A549 (cell line): ENCODE data around the gene DNAJA3. TPM values are rescaled to one million over a fixed set of nuclear protein-coding genes. Genes with fewer than 3 reads are reported as not detected.

ENCODE experiments used
- ATAC-seq, 2 experiments: fragments of 200-7000 bp in 1 of 2; fragments of >200 bp in 1 of 2; cut with Nextera tagmentation in 1 of 2; cut with Tn5 transposase in 1 of 2; 3 replicates each; pipeline versions ENCODE4 v1.8.0 to v1.9.1; 2018 to 2020; ENCODE audit warnings: mild to moderate bottlenecking in 1 of 2, moderate library complexity in 1 of 2
- CTCF ChIA-PET: fragments of 300-600 bp; sonication (Branson Sonifier 250); formaldehyde crosslinking; extraction: SDS; loops from one replicate; lab custom pipeline; 2021; ENCODE audit warnings: antibody characterized with exemption, inconsistent platforms; lab: Yijun Ruan, JAX
- POLR2A ChIA-PET: fragments of 350-600 bp; formaldehyde crosslinking; extraction: SDS; loops from one replicate; lab custom pipeline; 2021; ENCODE audit warnings: antibody characterized with exemption, inconsistent platforms; lab: Yijun Ruan, JAX
- DNase-seq, 2 experiments: peaks; one replicate each; pipeline versions ENCODE4 v3.0.0 to v3.0.0-alpha.2; 2011 to 2016; ENCODE audit warnings: low read depth in 1 of 2, low spot score in 1 of 2
- FAIRE-seq: peaks from 2 replicates; lab custom pipeline; 2011; peaks lifted over from hg19 to GRCh38; lab: Jason Lieb, UNC
- H3K27ac ChIP-seq, 2 experiments: fragments of >200 bp; sonication (Bioruptor Twin); formaldehyde crosslinking; 3 replicates each; pipeline ENCODE4 v1.5.1; 2016 to 2017
- H3K4me1 ChIP-seq: fragments of >200 bp; sonication (Bioruptor Twin); formaldehyde crosslinking; 3 replicates; pipeline ENCODE4 v1.6.1; 2016
- H3K4me2 ChIP-seq: fragments of >200 bp; sonication (Bioruptor Twin); formaldehyde crosslinking; 3 replicates; pipeline ENCODE4 v1.6.1; 2016
- H3K4me3 ChIP-seq: fragments of >200 bp; sonication (Bioruptor Twin); formaldehyde crosslinking; 3 replicates; pipeline ENCODE4 v1.5.1; 2016
- H3K9me3 ChIP-seq: fragments of >200 bp; sonication (Bioruptor Twin); formaldehyde crosslinking; 3 replicates; pipeline ENCODE4 v1.6.1; 2016
- CHD2 ChIP-seq: fragments of 150-350 bp; IDR thresholded peaks from 2 replicates; pipeline ENCODE4 v1.6.1; 2014; ENCODE audit warnings: low read length; ENCODE audit not compliant: partially characterized antibody
- CHD4 ChIP-seq: fragments of 200-600 bp; sonication (generic); IDR thresholded peaks from 2 replicates; pipeline ENCODE4 v1.6.1; 2016; ENCODE audit warnings: antibody characterized with exemption, mild to moderate bottlenecking, borderline replicate concordance
- CTCF ChIP-seq: fragments of >200 bp; sonication (Bioruptor Twin); formaldehyde crosslinking; IDR thresholded peaks from 3 replicates; pipeline ENCODE4 v1.5.1; 2016
- EHF ChIP-seq: fragments of 250-450 bp; sonication (Bioruptor Pico); IDR thresholded peaks from 2 replicates; pipeline ENCODE4 v1.5.0; 2020; ENCODE audit warnings: mild to moderate bottlenecking
- ESRRA ChIP-seq: fragments of 150-350 bp; IDR thresholded peaks from 2 replicates; pipeline ENCODE4 v1.6.1; 2014; ENCODE audit warnings: mild to moderate bottlenecking, low read length, borderline replicate concordance
- FOSB ChIP-seq: fragments of 250-450 bp; sonication (Bioruptor Pico); IDR thresholded peaks from 2 replicates; pipeline ENCODE4 v1.5.0; 2020; ENCODE audit warnings: mild to moderate bottlenecking, moderate library complexity
- HES2 ChIP-seq: fragments of >200 bp; sonication (Bioruptor Twin); formaldehyde crosslinking; IDR thresholded peaks from 2 replicates; pipeline ENCODE4 v1.6.1; 2016
- HEYL ChIP-seq: fragments of 250-450 bp; sonication (Bioruptor Pico); IDR thresholded peaks from 2 replicates; pipeline ENCODE4 v1.8.0; 2021; ENCODE audit warnings: mild to moderate bottlenecking, moderate library complexity
- HMGXB4 ChIP-seq: fragments of 250-450 bp; sonication (Bioruptor Pico); IDR thresholded peaks from 2 replicates; pipeline ENCODE4 v1.5.0; 2021; ENCODE audit warnings: mild to moderate bottlenecking, moderate library complexity, borderline replicate concordance
- HOXB13 ChIP-seq: fragments of 250-450 bp; sonication (Bioruptor Pico); IDR thresholded peaks from 2 replicates; pipeline ENCODE4 v1.5.0; 2020; ENCODE audit warnings: low read depth, mild to moderate bottlenecking, moderate library complexity
- HOXB5 ChIP-seq: fragments of 250-450 bp; sonication (Bioruptor Pico); IDR thresholded peaks from 2 replicates; pipeline ENCODE4 v1.5.0; 2020; ENCODE audit warnings: mild to moderate bottlenecking, moderate library complexity
- JUNB ChIP-seq: fragments of >200 bp; sonication (Bioruptor Twin); formaldehyde crosslinking; IDR thresholded peaks from 2 replicates; pipeline ENCODE4 v1.6.1; 2016
- KDM1A ChIP-seq: fragments of 200-600 bp; sonication (generic); IDR thresholded peaks from 2 replicates; pipeline ENCODE4 v1.6.1; 2016; ENCODE audit warnings: low read depth, mild to moderate bottlenecking
- KDM5A ChIP-seq: fragments of 200-600 bp; sonication (generic); IDR thresholded peaks from 2 replicates; pipeline ENCODE4 v1.6.1; 2016; ENCODE audit warnings: antibody characterized with exemption, mild to moderate bottlenecking
- MAX ChIP-seq: IDR thresholded peaks from 2 replicates; pipeline ENCODE4 v1.6.1; 2012
- NFE2L2 ChIP-seq: fragments of 150-350 bp; conservative IDR thresholded peaks from 2 replicates; pipeline ENCODE4 v1.6.1; 2014; ENCODE audit warnings: low read length
- PBX3 ChIP-seq: IDR thresholded peaks from 2 replicates; pipeline ENCODE4 v1.6.1; 2012
- POLR2A ChIP-seq: IDR thresholded peaks from 2 replicates; pipeline ENCODE4 v1.6.1; 2012; ENCODE audit warnings: mild to moderate bottlenecking, low read length
- REST ChIP-seq: fragments of 200-600 bp; sonication (generic); IDR thresholded peaks from 2 replicates; pipeline ENCODE4 v1.6.1; 2016; ENCODE audit warnings: antibody characterized with exemption, mild to moderate bottlenecking, moderate library complexity
- RFX5 ChIP-seq: fragments of 450-650 bp; IDR thresholded peaks from 2 replicates; pipeline ENCODE4 v1.7.1; 2014; ENCODE audit warnings: antibody characterized with exemption, mild to moderate bottlenecking, moderate library complexity
- RNF2 ChIP-seq: fragments of 200-600 bp; sonication (generic); IDR thresholded peaks from 2 replicates; pipeline ENCODE4 v1.6.1; 2016; ENCODE audit warnings: low read depth, mild to moderate bottlenecking, antibody characterized with exemption, moderate library complexity, borderline replicate concordance
- SREBF2 ChIP-seq: fragments of 450-650 bp; IDR thresholded peaks from 2 replicates; pipeline ENCODE4 v1.6.1; 2014; ENCODE audit warnings: mild to moderate bottlenecking, moderate library complexity
- ZC3H11A ChIP-seq: fragments of 450-650 bp; IDR thresholded peaks from 2 replicates; pipeline ENCODE4 v1.6.1; 2014; ENCODE audit warnings: antibody characterized with exemption, mild to moderate bottlenecking
- WGBS: methylation state at CpG from one replicate; pipeline ENCODE4 v1.1.6; 2017; ENCODE audit errors: missing lambda C conversion rate; 5-methylcytosine and 5-hydroxymethylcytosine counted together
- polyA plus RNA-seq, 4 experiments: library from polyadenylated mRNA; depleted of rRNA in 3 of 4; stranded (reverse); fragments of >200 nt; fragmentation: RNase III in 1 of 4; extraction: RNeasy Plus Mini Kit Qiagen cat#74134 plus additional on column Dnase treatment in 1 of 4; gene quantifications; 2 replicates in 3 of 4; 3 replicates in 1 of 4; pipeline ENCODE4 v1.2.3, GENCODE V29; 2011 to 2017

DNAJA3 gene
- polyA plus RNA-seq, 2 of the 4 experiments (the other 2 are of a cell fraction): 64.6 to 77.2 TPM

GRCh38 chr16:4410335-4411075 lies 15.2 kb upstream of the DNAJA3 start:
- no peaks in the 10 kb centered on the region for H3K9me3 ChIP-seq
- H3K4me2 ChIP-seq: no peak overlapping the region
- ATAC-seq (no peak), FAIRE-seq (no peak), DNase-seq (no peak)
- ChIA-PET POLR2A (no interaction called here), CTCF (interaction anchor here (1.0 to 32.6 kb wide), 7 partner anchors 8 to 156 kb away, joined by 3 to 833 read pairs (median 10); partner anchors contain the start of gene VASN)
- H3K4me3 ChIP-seq: no peak overlapping the region
- H3K4me1 ChIP-seq: peaks cover 8% of the 10 kb centered on the region
- WGBS: 87% methylated on average over 15 of the region's 15 CpGs
- H3K27ac ChIP-seq: no peak overlapping the region
- TF ChIP-seq HES2 (no peak), HEYL (CRISPR knock-in tag) (no peak), NFE2L2 (no peak), SREBF2 (no peak), RNF2 (no peak), ZC3H11A (no peak), FOSB (CRISPR knock-in tag) (no peak), HOXB13 (CRISPR knock-in tag) (no peak), MAX (no peak), EHF (CRISPR knock-in tag) (no peak), RFX5 (no peak), HMGXB4 (CRISPR knock-in tag) (no peak), POLR2A (no peak), CHD2 (no peak), HOXB5 (no peak), JUNB (no peak), CTCF (no peak)
- TF ChIP-seq, all 56 proteins: peak for 0

GRCh38 chr16:4411684-4412083 lies 14.0 kb upstream of the DNAJA3 start:
- no peak overlapping the region for H3K27ac ChIP-seq

GRCh38 chr16:4412159-4412558 lies 13.5 kb upstream of the DNAJA3 start:
- 95% methylated on average over 8 of the region's 8 CpGs for WGBS
- Histone ChIP-seq H3K4me2 (no peak overlapping the region), H3K27ac (no peak overlapping the region), H3K4me3 (no peak overlapping the region), H3K4me1 (peaks cover 8% of the 10 kb centered on the region), H3K9me3 (no peaks in the 10 kb centered on the region)
- DNase-seq (no peak), ATAC-seq (no peak), FAIRE-seq (no peak)
- POLR2A ChIA-PET: no interaction called here
- CTCF ChIA-PET: interaction anchor here (1.1 to 32.6 kb wide), 4 partner anchors 9 to 152 kb away, joined by 3 to 833 read pairs (median 456); partner anchors contain the start of gene VASN
- TF ChIP-seq KDM1A: no peak
- no peak for TF ChIP-seq CTCF
- TF ChIP-seq REST: no peak
- no peak for TF ChIP-seq PBX3

More at GRCh38 chr16:4411684-4412083, 14.0 kb upstream of the DNAJA3 start:
- Histone ChIP-seq H3K4me2 (no peak overlapping the region), H3K4me1 (peaks cover 8% of the 10 kb centered on the region), H3K4me3 (no peak overlapping the region), H3K9me3 (no peaks in the 10 kb centered on the region)
- POLR2A ChIA-PET: no interaction called here
- FAIRE-seq (no peak), DNase-seq (no peak), ATAC-seq (no peak)
- no peak for TF ChIP-seq KDM5A
- TF ChIP-seq CHD4: no peak
- no peak for TF ChIP-seq EHF (CRISPR knock-in tag)
- TF ChIP-seq ESRRA: no peak
- WGBS: 91% methylated on average over 5 of the region's 16 CpGs
- CTCF ChIA-PET: interaction anchor here (0.6 to 32.6 kb wide), 5 partner anchors 9 to 151 kb away, joined by 3 to 833 read pairs (median 273); partner anchors contain the start of gene VASN
